ENCODE results near the gene FSTL4.

The FSTL4 gene

DNA sequence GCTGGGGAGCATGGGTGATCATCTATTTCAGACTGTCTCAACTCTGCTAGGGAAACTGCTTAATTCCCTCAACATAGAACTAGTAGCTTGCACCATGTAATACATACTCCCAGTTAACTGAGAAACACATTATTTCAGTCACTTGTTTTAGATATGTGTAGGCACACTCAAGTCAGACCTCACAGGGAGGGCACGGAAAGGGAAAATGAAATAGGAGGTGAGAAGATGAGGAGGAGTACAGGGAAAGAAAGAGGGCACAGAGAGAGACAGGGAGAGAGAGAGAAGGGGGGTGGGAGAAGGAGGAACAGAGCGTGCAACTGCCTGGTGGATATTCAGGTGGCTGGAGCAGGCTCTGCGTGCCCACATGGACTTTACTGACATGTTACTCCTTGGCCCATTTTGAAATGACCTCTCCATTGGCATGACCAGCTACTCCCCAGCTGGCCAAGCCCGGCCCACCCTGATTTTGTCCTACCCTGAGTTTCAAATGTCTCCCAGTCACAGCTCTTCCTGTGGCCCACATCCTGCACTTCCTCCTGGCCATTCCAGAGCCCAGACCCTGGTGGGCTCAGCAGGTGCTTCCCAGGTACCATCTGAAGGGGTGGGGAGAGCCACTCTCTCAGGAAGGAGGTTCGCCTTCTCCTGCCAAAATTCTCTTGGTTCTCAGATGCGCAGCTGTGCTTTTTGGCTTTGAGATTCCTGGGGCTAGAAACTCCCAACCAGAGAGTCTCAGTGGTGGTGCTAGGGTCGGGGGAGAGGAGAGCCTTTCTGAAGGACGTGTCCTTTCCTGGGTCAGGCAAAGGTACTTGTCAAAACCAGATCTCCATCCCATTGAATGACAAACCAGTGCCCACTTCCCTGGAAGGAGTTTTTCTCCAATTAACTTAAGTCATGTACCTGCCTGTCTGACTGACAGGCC lies 229.4 kb downstream of the FSTL4 start:
- DNase-seq, result no peak

GRCh38 chr5:133381571-133382365 lies 230.6 kb downstream of the FSTL4 start:
- DNase-seq, result no peak

DNA sequence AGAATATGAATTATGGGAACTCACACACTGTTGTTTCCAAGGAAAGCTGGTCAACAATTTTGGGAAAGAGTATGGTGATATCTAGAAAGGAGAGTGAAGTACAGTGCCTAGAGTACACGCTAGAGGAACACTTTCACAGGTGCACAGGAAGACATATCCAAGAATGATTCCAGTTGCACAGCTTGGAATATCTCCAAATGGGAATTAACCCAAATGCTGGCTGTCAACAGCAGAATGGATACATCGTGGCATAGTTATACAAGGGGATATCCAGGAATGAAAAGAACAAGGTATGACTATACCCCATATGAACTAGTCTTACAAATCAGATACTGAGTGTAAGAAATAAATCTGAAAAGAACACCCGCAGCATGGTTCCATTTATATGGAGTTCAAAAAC lies 231.3 kb downstream of the FSTL4 start:
- no peak for DNase-seq

GRCh38 chr5:133377736-133378135 lies 234.6 kb downstream of the FSTL4 start:
- no peak for DNase-seq

GRCh38 chr5:133376986-133377385 lies 235.4 kb downstream of the FSTL4 start:
- DNase-seq, result no peak

- DNase-seq, result no peak
Observed at GRCh38 chr5:133373121-133373870, 239.0 kb downstream of the FSTL4 start.

DNA sequence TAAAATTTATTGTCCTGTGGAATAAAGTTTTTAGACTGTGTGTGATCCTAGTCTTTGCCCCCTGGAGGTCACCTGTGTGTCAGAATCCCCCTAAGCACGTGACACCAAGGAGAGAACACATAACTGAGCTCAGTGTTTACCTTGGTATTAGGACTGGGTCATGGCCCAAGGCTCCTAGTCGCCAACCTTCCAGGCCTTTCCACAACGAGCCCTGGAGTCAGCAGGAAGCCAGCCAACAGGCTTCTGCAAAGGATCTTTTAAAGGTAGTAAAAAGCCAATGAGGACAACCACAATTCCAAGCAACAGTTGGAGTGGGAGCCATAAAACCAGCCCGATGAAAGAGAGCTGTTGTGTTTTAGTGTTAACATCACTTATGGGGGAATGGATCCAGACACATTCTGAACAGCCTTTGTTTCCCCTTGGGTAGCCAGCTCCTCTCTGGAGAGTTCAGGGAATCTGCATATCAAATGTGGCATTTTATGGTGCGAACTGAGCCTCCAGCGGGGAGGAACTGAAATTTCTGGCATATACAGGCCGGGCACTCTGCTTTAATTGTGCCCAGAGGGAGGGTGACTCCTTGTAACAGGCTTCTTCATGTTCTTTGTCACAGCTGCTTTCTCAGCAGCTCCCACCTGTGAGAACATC lies 239.9 kb downstream of the FSTL4 start:
- no peak for DNase-seq

GRCh38 chr5:133371371-133372155 lies 240.8 kb downstream of the FSTL4 start:
- DNase-seq, result no peak

GRCh38 chr5:133370904-133371303 lies 241.4 kb downstream of the FSTL4 start:
- DNase-seq, result no peak

DNA sequence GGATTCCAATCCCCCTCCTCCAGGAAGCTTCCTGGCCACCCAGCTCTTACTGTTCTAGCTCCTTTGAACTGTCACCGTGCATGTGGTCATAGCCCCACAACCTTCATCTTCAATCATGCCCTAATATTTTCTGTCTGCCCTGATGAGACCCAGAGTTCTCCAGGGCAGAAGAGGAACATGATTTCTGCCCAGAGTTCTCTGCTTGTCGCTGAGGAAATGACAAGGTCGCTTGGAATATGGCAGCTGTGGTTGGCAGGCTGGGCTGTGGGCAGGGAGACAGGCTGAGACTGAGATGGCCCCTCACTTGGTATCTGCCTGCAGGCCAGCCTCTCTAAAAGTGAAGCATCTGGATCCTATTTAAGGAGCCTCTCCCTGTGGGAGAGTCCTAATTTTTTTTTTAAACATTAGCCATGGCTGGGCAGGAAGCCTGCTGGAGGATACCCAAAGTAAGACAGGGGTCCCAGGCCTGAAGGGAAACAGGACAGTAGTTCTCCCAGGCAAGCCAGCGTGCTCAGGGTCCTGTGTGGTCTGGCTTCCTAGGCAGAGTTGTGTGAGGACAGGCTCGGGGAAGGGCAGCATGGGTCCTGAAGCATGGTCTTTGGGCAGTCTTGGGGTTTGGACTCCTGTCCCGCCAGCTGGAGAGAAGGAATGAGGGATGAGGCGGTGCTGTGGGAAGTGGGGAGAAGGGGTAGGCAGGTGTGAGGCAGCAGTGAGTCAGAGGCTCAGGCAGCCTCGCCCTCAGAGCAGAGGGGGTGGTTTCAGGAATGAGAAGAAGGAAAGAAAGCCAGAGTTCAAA lies 242.1 kb downstream of the FSTL4 start:
- no peak for DNase-seq

GRCh38 chr5:133368916-133369783 lies 243.2 kb downstream of the FSTL4 start:
- no peak for DNase-seq

DNA sequence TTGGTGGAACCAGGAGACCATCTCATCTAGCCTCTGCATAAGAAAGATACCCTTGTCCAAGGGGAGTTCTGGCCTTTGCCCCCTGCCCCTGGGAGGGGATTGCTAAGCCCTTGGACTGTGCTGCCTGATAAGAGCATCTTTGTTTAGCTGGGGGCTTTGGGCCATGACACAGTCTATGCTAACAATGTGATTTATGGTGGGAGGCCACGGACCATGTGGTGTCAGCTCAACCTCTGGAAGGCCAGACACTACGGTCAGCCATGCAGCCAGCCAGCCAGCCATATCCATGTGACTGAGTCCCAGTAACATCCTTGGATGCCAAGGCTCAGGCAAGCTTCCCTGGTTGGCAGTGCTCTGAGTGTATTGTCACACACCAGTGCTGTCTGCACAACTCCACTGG lies 244.4 kb downstream of the FSTL4 start:
- DNase-seq, result no peak

- no peak for DNase-seq
Observed at GRCh38 chr5:133367071-133367786, 245.1 kb downstream of the FSTL4 start.

- no peak for DNase-seq
Observed at GRCh38 chr5:133366438-133366837, 245.9 kb downstream of the FSTL4 start.

DNA sequence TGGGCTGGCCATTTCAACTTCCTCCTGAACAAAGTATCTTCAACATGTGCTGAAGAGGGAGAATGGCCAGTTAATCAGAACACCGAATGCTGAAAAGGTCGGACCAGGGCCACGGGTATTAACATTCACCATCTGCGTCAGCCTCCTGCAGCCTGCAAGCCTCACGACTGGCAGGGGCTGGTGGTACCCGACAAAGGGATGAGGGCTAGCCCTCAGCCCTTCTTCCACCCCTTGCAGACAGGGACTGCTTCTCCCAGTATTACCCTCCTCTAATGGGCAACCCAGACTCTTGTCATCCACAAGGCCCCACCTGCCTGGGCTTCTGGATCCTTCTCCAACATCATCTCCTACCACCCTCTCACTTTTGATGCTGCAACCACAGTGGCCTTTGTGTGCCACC lies 246.6 kb downstream of the FSTL4 start:
- no peak for DNase-seq

DNA sequence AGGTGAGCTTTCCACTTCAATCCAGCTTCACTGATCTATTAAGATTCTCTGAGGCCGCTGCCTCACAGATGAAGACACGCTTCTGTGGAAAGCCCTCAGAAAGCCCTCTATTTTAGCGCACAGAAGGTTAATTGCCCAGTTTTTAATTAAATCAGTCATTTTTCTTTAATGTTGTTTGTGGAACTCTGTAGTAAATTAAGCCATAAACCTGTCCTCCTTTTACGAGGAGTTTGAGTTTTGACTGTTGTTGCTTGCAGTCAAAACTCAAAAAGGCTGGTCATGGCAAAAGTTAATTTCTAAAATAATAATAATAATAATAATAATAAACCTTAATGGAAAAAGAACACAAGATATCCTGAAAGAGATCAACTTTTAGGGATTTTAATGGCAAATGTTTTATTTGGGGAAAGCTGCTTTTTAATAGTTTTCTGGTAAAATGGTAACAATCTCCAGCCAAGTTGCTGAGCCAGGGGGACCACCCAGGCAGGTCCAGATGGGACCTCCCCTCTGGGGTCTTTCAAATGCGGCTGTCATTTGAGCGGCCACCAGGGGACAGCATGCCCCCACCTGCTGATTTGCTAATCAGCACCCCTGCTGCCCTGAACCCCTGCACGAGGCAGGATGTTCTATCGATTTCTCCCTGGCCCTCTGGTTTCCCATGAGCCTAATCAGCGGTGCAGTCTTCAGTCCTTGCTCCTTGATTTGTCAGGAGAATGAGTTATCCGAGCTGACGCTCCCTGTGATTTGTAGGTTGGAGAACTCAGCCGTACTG lies 247.2 kb downstream of the FSTL4 start:
- no peak for DNase-seq

- DNase-seq, result no peak
Observed at GRCh38 chr5:133363807-133364587, 248.3 kb downstream of the FSTL4 start.

DNA sequence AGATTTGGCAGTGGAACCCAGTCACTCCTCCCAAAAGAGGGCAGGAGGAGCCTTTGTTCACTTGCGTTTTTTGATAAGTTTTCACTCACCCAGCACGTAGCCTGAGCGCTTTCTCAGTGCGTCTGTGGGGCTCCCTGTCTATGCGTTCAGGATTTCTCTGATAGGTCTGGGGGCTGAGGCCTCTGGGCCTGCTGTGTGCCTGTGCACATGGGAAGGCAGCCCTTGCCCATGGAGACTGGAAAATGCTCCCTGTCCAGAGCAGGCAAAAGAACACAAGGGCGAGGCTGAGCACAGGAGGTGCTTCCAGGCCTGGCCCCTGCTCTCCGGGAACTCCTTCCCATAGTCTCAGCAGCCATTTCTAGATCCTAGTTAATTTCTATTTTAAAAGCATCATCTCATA lies 249.9 kb downstream of the FSTL4 start:
- no peak for DNase-seq

All from NCI-H510A (cell line).